HepG2 (cell line): ENCODE data around the gene SCARF1. TPM values are rescaled to one million over a fixed set of nuclear protein-coding genes. Genes with fewer than 3 reads are reported as not detected.

ENCODE experiments used
- BRCA1 ChIP-seq: sonication (generic); formaldehyde crosslinking; IDR thresholded peaks from 2 replicates; pipeline ENCODE4 v1.4.0; 2020; ENCODE audit warnings: missing genetic modification reagents
- DNMT3B ChIP-seq: conservative IDR thresholded peaks from 2 replicates; pipeline ENCODE4 v1.6.1; 2016; ENCODE audit warnings: missing biosample characterization, control low read depth
- HDAC2 ChIP-seq: sonication (generic); formaldehyde crosslinking; IDR thresholded peaks from 2 replicates; pipeline ENCODE4 v1.4.0; 2020; ENCODE audit warnings: missing genetic modification reagents
- HMG20B ChIP-seq: conservative IDR thresholded peaks from 2 replicates; pipeline ENCODE4 v1.6.1; 2016; ENCODE audit warnings: missing genetic modification reagents, missing compliant biosample characterization
- IRF2 ChIP-seq: IDR thresholded peaks from 2 replicates; pipeline ENCODE4 v1.6.1; 2018; ENCODE audit warnings: missing genetic modification reagents, missing compliant biosample characterization
- KDM2A ChIP-seq: sonication (generic); formaldehyde crosslinking; IDR thresholded peaks from 2 replicates; pipeline ENCODE4 v1.4.0; 2020; ENCODE audit warnings: low read depth, missing genetic modification reagents, borderline replicate concordance
- MTA3 ChIP-seq: sonication (generic); formaldehyde crosslinking; IDR thresholded peaks from 2 replicates; pipeline ENCODE4 v1.4.0; 2020; ENCODE audit warnings: missing genetic modification reagents
- NR2F6 ChIP-seq, 2 experiments: IDR thresholded peaks; 2 replicates each; pipeline ENCODE4 v1.6.1; 2016; ENCODE audit warnings: antibody characterized with exemption in 1 of 2, mild to moderate bottlenecking in 1 of 2
- POGZ ChIP-seq: sonication (generic); formaldehyde crosslinking; IDR thresholded peaks from 2 replicates; pipeline ENCODE4 v1.4.0; 2020; ENCODE audit warnings: mild to moderate bottlenecking, missing genetic modification reagents
- RBAK ChIP-seq: sonication (generic); formaldehyde crosslinking; IDR thresholded peaks from 2 replicates; pipeline ENCODE4 v1.5.1; 2020; ENCODE audit warnings: mild to moderate bottlenecking, missing genetic modification reagents
- SATB2 ChIP-seq: sonication (generic); formaldehyde crosslinking; IDR thresholded peaks from 2 replicates; pipeline ENCODE4 v1.5.0; 2020; ENCODE audit warnings: missing genetic modification reagents
- SMAD1 ChIP-seq: sonication (generic); formaldehyde crosslinking; IDR thresholded peaks from 2 replicates; pipeline ENCODE4 v1.4.0; 2020; ENCODE audit warnings: missing genetic modification reagents, low read depth, mild to moderate bottlenecking, borderline replicate concordance
- SYNCRIP ChIP-seq: fragments of 200-400 bp; formaldehyde crosslinking; IDR thresholded peaks from 2 replicates; pipeline ENCODE4 v1.6.1; 2018; ENCODE audit warnings: mild to moderate bottlenecking, low read depth, low read length; ENCODE audit not compliant: insufficient read depth
- YEATS2 ChIP-seq: sonication (generic); formaldehyde crosslinking; IDR thresholded peaks from 2 replicates; pipeline ENCODE4 v1.4.0; 2020; ENCODE audit warnings: missing genetic modification reagents, borderline replicate concordance
- ZFP62 ChIP-seq: sonication (generic); formaldehyde crosslinking; IDR thresholded peaks from 2 replicates; pipeline ENCODE4 v1.4.0; 2020; ENCODE audit warnings: missing genetic modification reagents
- ZNF136 ChIP-seq: sonication (generic); formaldehyde crosslinking; IDR thresholded peaks from 2 replicates; pipeline ENCODE4 v1.8.1; 2022; ENCODE audit warnings: low read depth, mild to moderate bottlenecking, moderate library complexity, missing genetic modification reagents
- ZNF333 ChIP-seq: sonication (generic); formaldehyde crosslinking; IDR thresholded peaks from 2 replicates; pipeline ENCODE4 v1.4.0; 2020; ENCODE audit warnings: mild to moderate bottlenecking, missing genetic modification reagents, borderline replicate concordance
- ZNF337 ChIP-seq: sonication (generic); formaldehyde crosslinking; IDR thresholded peaks from 2 replicates; pipeline ENCODE4 v1.5.1; 2020; ENCODE audit warnings: missing genetic modification reagents, low read depth, mild to moderate bottlenecking, borderline replicate concordance
- ZNF670 ChIP-seq: sonication (generic); formaldehyde crosslinking; IDR thresholded peaks from 2 replicates; pipeline ENCODE4 v1.8.0; 2022; ENCODE audit warnings: mild to moderate bottlenecking, missing genetic modification reagents, borderline replicate concordance
- ZNF773 ChIP-seq: sonication (generic); formaldehyde crosslinking; IDR thresholded peaks from 2 replicates; pipeline ENCODE4 v1.4.0; 2020; ENCODE audit warnings: missing genetic modification reagents, borderline replicate concordance
- ZSCAN22 ChIP-seq: sonication (generic); formaldehyde crosslinking; IDR thresholded peaks from 2 replicates; pipeline ENCODE4 v1.4.0; 2020; ENCODE audit warnings: mild to moderate bottlenecking, missing genetic modification reagents
- polyA plus RNA-seq, 8 experiments: library from polyadenylated mRNA; depleted of rRNA in 3 of 8; stranded (reverse) in 7 of 8; unstranded in 1 of 8; fragments of >200 nt; fragmentation: Illumina TruSeq in 4 of 8; extraction: Trizol in 4 of 8; gene quantifications; 2 replicates each; pipeline versions ENCODE4 v1.2.1 to v1.2.3, GENCODE V29; 2011 to 2016; ENCODE audit warnings: low read depth in 4 of 8, missing spikeins in 1 of 8, mixed read lengths in 1 of 8; ENCODE audit not compliant: insufficient read depth in 1 of 8
- total RNA-seq, 5 experiments: library from RNA; depleted of rRNA; stranded (reverse); fragments of >200 nt; fragmentation: Illumina TruSeq; extraction: Trizol; gene quantifications; 2 replicates each; pipeline ENCODE4 v1.2.3, GENCODE V29; 2016; ENCODE audit warnings: low read depth in 1 of 5
- TF ChIP-seq, protein P1 (sequence below): sonication (generic); formaldehyde crosslinking; IDR thresholded peaks from 2 replicates; pipeline ENCODE4 v1.5.1; 2020; ENCODE audit warnings: mild to moderate bottlenecking, missing genetic modification reagents, moderate library complexity
- TF ChIP-seq, protein P2 (sequence below): sonication (generic); formaldehyde crosslinking; conservative IDR thresholded peaks from 2 replicates; pipeline ENCODE4 v1.8.0; 2022; ENCODE audit warnings: missing genetic modification reagents
- TF ChIP-seq, protein P3 (sequence below): sonication (generic); formaldehyde crosslinking; conservative IDR thresholded peaks from 2 replicates; pipeline ENCODE4 v1.8.1; 2023; ENCODE audit warnings: missing genetic modification reagents

SCARF1 gene
- total and polyA plus RNA-seq, 2 of the 13 experiments (the other 11 are each of a cell fraction or from before 2014, with no cell fraction given), result 0.24 to 0.71 TPM

DNA sequence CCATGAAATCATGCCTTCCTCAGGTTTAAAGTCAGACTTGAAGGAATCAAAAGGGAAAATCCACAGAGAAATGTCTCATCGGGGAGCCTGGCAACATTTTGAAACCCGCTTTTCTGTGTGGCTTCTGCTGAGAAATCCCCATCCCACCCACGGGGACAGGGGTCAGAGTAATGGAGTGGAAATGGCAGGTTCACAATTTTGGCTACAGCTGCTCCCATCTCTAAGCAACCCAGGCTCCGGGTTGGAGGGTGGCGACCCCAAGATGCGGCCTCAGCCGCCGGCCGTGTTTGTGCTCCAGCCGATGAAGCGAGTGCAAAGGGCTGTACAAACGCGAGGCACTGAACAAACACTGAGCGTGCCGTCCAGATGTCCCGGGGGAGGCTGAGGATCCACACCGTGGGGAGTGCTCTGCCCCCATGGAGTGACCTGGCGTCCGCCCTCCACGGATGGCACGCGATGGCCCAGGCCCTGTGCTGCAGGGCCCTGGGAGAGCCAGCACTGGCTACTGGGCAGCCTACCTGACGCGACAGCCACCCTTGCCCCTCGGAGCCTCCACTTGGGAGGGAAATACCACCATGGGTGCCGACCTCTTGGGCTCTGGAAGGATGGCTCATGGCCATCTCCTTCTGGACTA is 39.1 kb downstream of the SCARF1 start (continued):
- TF ChIP-seq, protein P1, sequence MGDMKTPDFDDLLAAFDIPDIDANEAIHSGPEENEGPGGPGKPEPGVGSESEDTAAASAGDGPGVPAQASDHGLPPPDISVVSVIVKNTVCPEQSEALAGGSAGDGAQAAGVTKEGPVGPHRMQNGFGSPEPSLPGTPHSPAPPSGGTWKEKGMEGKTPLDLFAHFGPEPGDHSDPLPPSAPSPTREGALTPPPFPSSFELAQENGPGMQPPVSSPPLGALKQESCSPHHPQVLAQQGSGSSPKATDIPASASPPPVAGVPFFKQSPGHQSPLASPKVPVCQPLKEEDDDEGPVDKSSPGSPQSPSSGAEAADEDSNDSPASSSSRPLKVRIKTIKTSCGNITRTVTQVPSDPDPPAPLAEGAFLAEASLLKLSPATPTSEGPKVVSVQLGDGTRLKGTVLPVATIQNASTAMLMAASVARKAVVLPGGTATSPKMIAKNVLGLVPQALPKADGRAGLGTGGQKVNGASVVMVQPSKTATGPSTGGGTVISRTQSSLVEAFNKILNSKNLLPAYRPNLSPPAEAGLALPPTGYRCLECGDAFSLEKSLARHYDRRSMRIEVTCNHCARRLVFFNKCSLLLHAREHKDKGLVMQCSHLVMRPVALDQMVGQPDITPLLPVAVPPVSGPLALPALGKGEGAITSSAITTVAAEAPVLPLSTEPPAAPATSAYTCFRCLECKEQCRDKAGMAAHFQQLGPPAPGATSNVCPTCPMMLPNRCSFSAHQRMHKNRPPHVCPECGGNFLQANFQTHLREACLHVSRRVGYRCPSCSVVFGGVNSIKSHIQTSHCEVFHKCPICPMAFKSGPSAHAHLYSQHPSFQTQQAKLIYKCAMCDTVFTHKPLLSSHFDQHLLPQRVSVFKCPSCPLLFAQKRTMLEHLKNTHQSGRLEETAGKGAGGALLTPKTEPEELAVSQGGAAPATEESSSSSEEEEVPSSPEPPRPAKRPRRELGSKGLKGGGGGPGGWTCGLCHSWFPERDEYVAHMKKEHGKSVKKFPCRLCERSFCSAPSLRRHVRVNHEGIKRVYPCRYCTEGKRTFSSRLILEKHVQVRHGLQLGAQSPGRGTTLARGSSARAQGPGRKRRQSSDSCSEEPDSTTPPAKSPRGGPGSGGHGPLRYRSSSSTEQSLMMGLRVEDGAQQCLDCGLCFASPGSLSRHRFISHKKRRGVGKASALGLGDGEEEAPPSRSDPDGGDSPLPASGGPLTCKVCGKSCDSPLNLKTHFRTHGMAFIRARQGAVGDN (CRISPR knock-in tag), result peak; percentile 96
- TF ChIP-seq KDM2A (CRISPR knock-in tag) (0 out of 2 replicates have a peak, but pooled peaks have one; percentile 16), BRCA1 (CRISPR knock-in tag) (no peak), HDAC2 (CRISPR knock-in tag) (peak; percentile 74), ZNF670 (CRISPR knock-in tag) (no peak), HMG20B (CRISPR knock-in tag) (no peak), RBAK (no peak), POGZ (CRISPR knock-in tag) (peak; percentile 46; the same call in 1 of the 2 replicates), DNMT3B (CRISPR knock-in tag) (no peak), SMAD1 (CRISPR knock-in tag) (no peak; the same call in 1 of the 2 replicates), ZSCAN22 (no peak), IRF2 (peak; percentile 57; the same call in 1 of the 2 replicates), ZNF337 (CRISPR knock-in tag) (no peak), NR2F6 (IDR thresholded peaks at IDR 0.05) (no peak), NR2F6 (CRISPR knock-in tag; IDR thresholded peaks at IDR 0.05) (peak; percentile 47; the same call in 1 of the 2 replicates), ZNF136 (CRISPR knock-in tag) (no peak), YEATS2 (CRISPR knock-in tag) (no peak), MTA3 (CRISPR knock-in tag) (no peak), SATB2 (CRISPR knock-in tag) (no peak), ZNF773 (CRISPR knock-in tag) (no peak), ZNF333 (CRISPR knock-in tag) (0 out of 2 replicates have a peak, but pooled peaks have one; percentile 1), SYNCRIP (no peak), ZFP62 (CRISPR knock-in tag) (no peak)
- TF ChIP-seq, protein P2, sequence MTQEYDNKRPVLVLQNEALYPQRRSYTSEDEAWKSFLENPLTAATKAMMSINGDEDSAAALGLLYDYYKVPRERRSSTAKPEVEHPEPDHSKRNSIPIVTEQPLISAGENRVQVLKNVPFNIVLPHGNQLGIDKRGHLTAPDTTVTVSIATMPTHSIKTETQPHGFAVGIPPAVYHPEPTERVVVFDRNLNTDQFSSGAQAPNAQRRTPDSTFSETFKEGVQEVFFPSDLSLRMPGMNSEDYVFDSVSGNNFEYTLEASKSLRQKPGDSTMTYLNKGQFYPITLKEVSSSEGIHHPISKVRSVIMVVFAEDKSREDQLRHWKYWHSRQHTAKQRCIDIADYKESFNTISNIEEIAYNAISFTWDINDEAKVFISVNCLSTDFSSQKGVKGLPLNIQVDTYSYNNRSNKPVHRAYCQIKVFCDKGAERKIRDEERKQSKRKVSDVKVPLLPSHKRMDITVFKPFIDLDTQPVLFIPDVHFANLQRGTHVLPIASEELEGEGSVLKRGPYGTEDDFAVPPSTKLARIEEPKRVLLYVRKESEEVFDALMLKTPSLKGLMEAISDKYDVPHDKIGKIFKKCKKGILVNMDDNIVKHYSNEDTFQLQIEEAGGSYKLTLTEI (CRISPR knock-in tag), result no peak
- TF ChIP-seq, protein P3, sequence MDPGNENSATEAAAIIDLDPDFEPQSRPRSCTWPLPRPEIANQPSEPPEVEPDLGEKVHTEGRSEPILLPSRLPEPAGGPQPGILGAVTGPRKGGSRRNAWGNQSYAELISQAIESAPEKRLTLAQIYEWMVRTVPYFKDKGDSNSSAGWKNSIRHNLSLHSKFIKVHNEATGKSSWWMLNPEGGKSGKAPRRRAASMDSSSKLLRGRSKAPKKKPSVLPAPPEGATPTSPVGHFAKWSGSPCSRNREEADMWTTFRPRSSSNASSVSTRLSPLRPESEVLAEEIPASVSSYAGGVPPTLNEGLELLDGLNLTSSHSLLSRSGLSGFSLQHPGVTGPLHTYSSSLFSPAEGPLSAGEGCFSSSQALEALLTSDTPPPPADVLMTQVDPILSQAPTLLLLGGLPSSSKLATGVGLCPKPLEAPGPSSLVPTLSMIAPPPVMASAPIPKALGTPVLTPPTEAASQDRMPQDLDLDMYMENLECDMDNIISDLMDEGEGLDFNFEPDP (CRISPR knock-in tag), result no peak
